Muscle of leg (tissue), 11 donors: Measurements from ENCODE around the gene IMP4. TPM values are rescaled to one million over a fixed set of nuclear protein-coding genes. Genes with fewer than 3 reads are reported as not detected.

Experiments
- DNase-seq: peaks from one replicate; pipeline ENCODE4 v3.0.0; 2013
- H3K27ac ChIP-seq: one replicate; pipeline ENCODE4 v1.5.1; 2013; ENCODE audit warnings: mild to moderate bottlenecking, low read length, control low read depth
- H3K27me3 ChIP-seq: one replicate; pipeline ENCODE4 v1.6.1; 2013; ENCODE audit warnings: low read length; ENCODE audit not compliant: control insufficient read depth, insufficient read depth
- H3K36me3 ChIP-seq: one replicate; pipeline ENCODE4 v1.6.1; 2013; ENCODE audit warnings: low read length; ENCODE audit not compliant: control insufficient read depth, insufficient read depth
- H3K4me1 ChIP-seq: one replicate; pipeline ENCODE4 v1.6.1; 2013; ENCODE audit warnings: low read length; ENCODE audit not compliant: control insufficient read depth, insufficient read depth
- H3K4me3 ChIP-seq: one replicate; pipeline ENCODE4 v1.5.1; 2013; ENCODE audit warnings: low read length, control low read depth
- H3K9me3 ChIP-seq: replicated peaks from 2 replicates; pipeline ENCODE4 v1.6.1; 2013; ENCODE audit warnings: low read depth, low read length; ENCODE audit not compliant: control insufficient read depth
- WGBS: methylation state at CpG from one replicate; pipeline ENCODE4 v1.1.5; 2013; ENCODE audit warnings: missing lambda C conversion rate; ENCODE audit not compliant: insufficient coverage; 5-methylcytosine and 5-hydroxymethylcytosine counted together
- polyA plus RNA-seq, 8 donors: library from polyadenylated mRNA; unstranded; fragments of 120-200 nt; gene quantifications; one replicate each; pipeline versions ENCODE4 v1.2.1 to v1.2.3, GENCODE V29; 2013; ENCODE audit warnings: inconsistent platforms in 1 of 8, low replicate concordance in 1 of 8; ENCODE audit not compliant: insufficient read length in 8 of 8, insufficient read depth in 1 of 8
- total RNA-seq: library from RNA; stranded (reverse); fragments of 120-200 nt; gene quantifications from one replicate; pipeline ENCODE4 v1.2.4, GENCODE V29; 2013

IMP4 gene
- total and polyA plus RNA-seq, 9 donors, result 38.0 to 45.8 (median 44.1) TPM

GRCh38 chr2:130355172-130355577 is 12.5 kb downstream of the IMP4 start:
- no peak overlapping the region for H3K27ac ChIP-seq
- peak; percentile 21 for DNase-seq
- H3K9me3 ChIP-seq, result no peaks in the 10 kb centered on the region
- no peaks in the 10 kb centered on the region for H3K36me3 ChIP-seq
- H3K4me3 ChIP-seq, result peak overlapping the region; percentile 69
- H3K27me3 ChIP-seq, result no peaks in the 10 kb centered on the region
- WGBS, result 8% methylated on average over 16 of the region's 21 CpGs
- H3K4me1 ChIP-seq, result peaks cover 43% of the 10 kb centered on the region

GRCh38 chr2:130355578-130356431 is 13.1 kb downstream of the IMP4 start, which contains the start of gene PTPN18:
Gene PTPN18, plus strand, starts transcription at chr2:130356056. Its CDS starts 52 bp downstream, at chr2:130356108.
- Histone ChIP-seq H3K27me3 (no peaks in the 10 kb centered on the region), H3K36me3 (no peaks in the 10 kb centered on the region), H3K4me3 (peak within 1 kb of the TSS; percentile 69), H3K27ac (no peak within 1 kb of the TSS), H3K9me3 (no peaks in the 10 kb centered on the region), H3K4me1 (peaks cover 43% of the 10 kb centered on the region)
- peak; percentile 95 for DNase-seq
- WGBS, result under 1% methylated on average over 107 of the region's 107 CpGs

GRCh38 chr2:130357864-130358263 is 15.2 kb downstream of the IMP4 start:
- no peaks in the 10 kb centered on the region for H3K9me3 ChIP-seq
- no peak overlapping the region for H3K27ac ChIP-seq
- H3K4me3 ChIP-seq, result no peak overlapping the region
- peaks cover 28% of the 10 kb centered on the region for H3K4me1 ChIP-seq
- no peak for DNase-seq
- no peaks in the 10 kb centered on the region for H3K36me3 ChIP-seq
- WGBS, result 70% methylated on average over 3 of the region's 7 CpGs
- H3K27me3 ChIP-seq, result no peaks in the 10 kb centered on the region

- 89% methylated on average over 28 of the region's 33 CpGs for WGBS
- H3K9me3 ChIP-seq, result no peaks in the 10 kb centered on the region
- DNase-seq, result no peak
Observed at GRCh38 chr2:130358420-130359350, 16.0 kb downstream of the IMP4 start.

GRCh38 chr2:130359466-130359865 is 16.8 kb downstream of the IMP4 start:
- no CpG with 5 or more reads among the region's 5 CpGs for WGBS
- H3K4me3 ChIP-seq, result no peak overlapping the region
- no peak for DNase-seq
- no peaks in the 10 kb centered on the region for H3K9me3 ChIP-seq
- no peaks in the 10 kb centered on the region for H3K36me3 ChIP-seq
- peaks cover 14% of the 10 kb centered on the region for H3K4me1 ChIP-seq
- H3K27ac ChIP-seq, result no peak overlapping the region
- H3K27me3 ChIP-seq, result no peaks in the 10 kb centered on the region

More at GRCh38 chr2:130358420-130359350, 16.0 kb downstream of the IMP4 start:
- Histone ChIP-seq H3K36me3 (no peaks in the 10 kb centered on the region), H3K27me3 (no peaks in the 10 kb centered on the region), H3K4me1 (peaks cover 21% of the 10 kb centered on the region), H3K4me3 (no peak overlapping the region), H3K27ac (no peak overlapping the region)

GRCh38 chr2:130363479-130363878 is 20.8 kb downstream of the IMP4 start:
- Histone ChIP-seq H3K36me3 (no peaks in the 10 kb centered on the region), H3K9me3 (no peaks in the 10 kb centered on the region), H3K4me3 (no peak overlapping the region), H3K4me1 (no peaks in the 10 kb centered on the region), H3K27ac (no peak overlapping the region), H3K27me3 (no peaks in the 10 kb centered on the region)
- DNase-seq, result no peak

GRCh38 chr2:130365075-130365474 is 22.4 kb downstream of the IMP4 start:
- Histone ChIP-seq H3K27me3 (no peaks in the 10 kb centered on the region), H3K4me1 (no peaks in the 10 kb centered on the region), H3K4me3 (no peak overlapping the region), H3K27ac (no peak overlapping the region), H3K9me3 (no peaks in the 10 kb centered on the region), H3K36me3 (peaks cover 2% of the 10 kb centered on the region)
- no peak for DNase-seq
- WGBS, result no CpG with 5 or more reads among the region's 2 CpGs

GRCh38 chr2:130365963-130366362 is 23.3 kb downstream of the IMP4 start:
- 70% methylated on average over 1 of the region's 2 CpGs for WGBS
- Histone ChIP-seq H3K9me3 (no peaks in the 10 kb centered on the region), H3K36me3 (peaks cover 10% of the 10 kb centered on the region), H3K27ac (no peak overlapping the region), H3K4me1 (peaks cover 2% of the 10 kb centered on the region), H3K27me3 (no peaks in the 10 kb centered on the region), H3K4me3 (no peak overlapping the region)
- no peak for DNase-seq

- WGBS, result no CpG with 5 or more reads among the region's 1 CpG
- H3K4me1 ChIP-seq, result peaks cover 10% of the 10 kb centered on the region
- no peak overlapping the region for H3K27ac ChIP-seq
- H3K27me3 ChIP-seq, result no peaks in the 10 kb centered on the region
- H3K4me3 ChIP-seq, result no peak overlapping the region
- DNase-seq, result no peak
- H3K9me3 ChIP-seq, result no peaks in the 10 kb centered on the region
- peaks cover 10% of the 10 kb centered on the region for H3K36me3 ChIP-seq
Observed at GRCh38 chr2:130366720-130367119, 24.0 kb downstream of the IMP4 start.

- Histone ChIP-seq H3K4me3 (no peak overlapping the region), H3K27ac (no peak overlapping the region), H3K4me1 (peaks cover 24% of the 10 kb centered on the region), H3K36me3 (peaks cover 10% of the 10 kb centered on the region), H3K27me3 (no peaks in the 10 kb centered on the region), H3K9me3 (no peaks in the 10 kb centered on the region)
- DNase-seq, result no peak
- 100% methylated on average over 1 of the region's 5 CpGs for WGBS
Observed at GRCh38 chr2:130368786-130369185, 26.1 kb downstream of the IMP4 start.
